SK-N-SH (cell line): ENCODE data around the gene BNIP3. TPM values are rescaled to one million over a fixed set of nuclear protein-coding genes. Genes with fewer than 3 reads are reported as not detected.

Source experiments
- CTCF ChIA-PET: fragments of 300-600, 350-600 bp; formaldehyde crosslinking; extraction: SDS; loops from one replicate; lab custom pipeline; 2021; lab: Yijun Ruan, JAX
- POLR2A ChIA-PET: fragments of 350-600 bp; sonication (Branson Sonifier 250); formaldehyde crosslinking; extraction: SDS; loops from one replicate; lab custom pipeline; 2020; ENCODE audit warnings: antibody characterized with exemption, inconsistent platforms; lab: Yijun Ruan, JAX
- DNase-seq: peaks from one replicate; pipeline ENCODE4 v3.0.0; 2012
- H2AFZ ChIP-seq: fragments of 200-600 bp; sonication (generic); 2 replicates; pipeline ENCODE4 v1.8.1; 2016; ENCODE audit warnings: antibody characterized with exemption, mild to moderate bottlenecking, low read depth
- H3F3A ChIP-seq: fragments of 200-600 bp; sonication (generic); replicated peaks from 2 replicates; pipeline ENCODE3; 2016; ENCODE audit warnings: antibody characterized with exemption, mild to moderate bottlenecking; ENCODE audit not compliant: insufficient read depth
- H3K27ac ChIP-seq, 2 experiments: fragments of 200-500 bp in 1 of 2; fragments of 200-600 bp in 1 of 2; sonication (Bioruptor generic) in 1 of 2; sonication (generic), shearing (Covaris generic) in 1 of 2; 2 replicates each; pipeline versions ENCODE4 v1.5.1 to v1.6.1; 2014 to 2016; ENCODE audit warnings: low read depth in 2 of 2, inconsistent platforms in 1 of 2, low read length in 1 of 2, mild to moderate bottlenecking in 1 of 2, mixed read lengths in 1 of 2
- H3K27me3 ChIP-seq: fragments of 200-600 bp; sonication (generic), shearing (Covaris generic); 2 replicates; pipeline ENCODE4 v1.6.1; 2016; ENCODE audit warnings: mixed run types; ENCODE audit not compliant: insufficient read depth
- H3K36me3 ChIP-seq, 2 experiments: fragments of 200-500 bp in 1 of 2; fragments of 200-600 bp in 1 of 2; sonication (Bioruptor generic) in 1 of 2; sonication (generic) in 1 of 2; replicated peaks in 1 of 2; 2 replicates each; pipeline versions ENCODE3 to v1.5.1; 2014 to 2016; ENCODE audit warnings: low read length in 1 of 2, mild to moderate bottlenecking in 1 of 2; ENCODE audit not compliant: insufficient read depth in 2 of 2, control insufficient read depth in 1 of 2
- H3K4me1 ChIP-seq, 2 experiments: fragments of 200-500 bp in 1 of 2; fragments of 200-600 bp in 1 of 2; sonication (Bioruptor generic) in 1 of 2; sonication (generic), shearing (Covaris generic) in 1 of 2; 2 replicates each; pipeline versions ENCODE4 v1.5.1 to v1.6.1; 2014 to 2016; ENCODE audit warnings: low read depth in 1 of 2, low read length in 1 of 2, mixed run types in 1 of 2; ENCODE audit not compliant: insufficient read depth in 2 of 2, control insufficient read depth in 1 of 2
- H3K4me2 ChIP-seq: fragments of 200-600 bp; sonication (generic), shearing (Covaris generic); 2 replicates; pipeline ENCODE4 v1.6.1; 2017; ENCODE audit warnings: mixed run types
- H3K4me3 ChIP-seq, 2 experiments: fragments of 200-500 bp in 1 of 2; fragments of 200-600 bp in 1 of 2; sonication (Bioruptor generic) in 1 of 2; sonication (generic), shearing (Covaris generic) in 1 of 2; 2 replicates each; pipeline versions ENCODE4 v1.5.1 to v1.8.1; 2014 to 2016; ENCODE audit warnings: low read depth in 2 of 2, inconsistent platforms in 1 of 2, low read length in 1 of 2, mild to moderate bottlenecking in 1 of 2, mixed read lengths in 1 of 2, moderate library complexity in 1 of 2
- H3K79me2 ChIP-seq: fragments of 200-600 bp; sonication (generic); 2 replicates; pipeline ENCODE4 v1.8.1; 2017; ENCODE audit warnings: mild to moderate bottlenecking; ENCODE audit not compliant: insufficient read depth
- H3K9ac ChIP-seq: fragments of 200-600 bp; sonication (generic); 2 replicates; pipeline ENCODE4 v1.6.1; 2017; ENCODE audit warnings: mixed run types
- H3K9me2 ChIP-seq: fragments of 200-600 bp; sonication (generic); 2 replicates; pipeline ENCODE4 v1.6.1; 2017; ENCODE audit warnings: mixed run types
- H3K9me3 ChIP-seq: fragments of 200-600 bp; sonication (generic); 2 replicates; pipeline ENCODE4 v1.6.1; 2017; ENCODE audit warnings: mixed run types, mild to moderate bottlenecking, moderate library complexity
- H4K20me1 ChIP-seq: fragments of 200-600 bp; sonication (generic); 2 replicates; pipeline ENCODE4 v1.6.1; 2017; ENCODE audit warnings: mild to moderate bottlenecking, mixed run types; ENCODE audit not compliant: insufficient read depth
- CHD2 ChIP-seq: fragments of 150-350 bp; IDR thresholded peaks from 2 replicates; pipeline ENCODE4 v1.6.1; 2018; ENCODE audit warnings: low read length; ENCODE audit not compliant: partially characterized antibody
- CTCF ChIP-seq: fragments of 200-600 bp; sonication (generic); IDR thresholded peaks from 2 replicates; pipeline ENCODE4 v1.6.1; 2017; ENCODE audit warnings: antibody characterized with exemption, mild to moderate bottlenecking, moderate library complexity
- EP300 ChIP-seq, 2 experiments: IDR thresholded peaks; 2 replicates each; pipeline versions ENCODE4 v1.4.0 to v1.6.1; 2012; ENCODE audit warnings: borderline replicate concordance in 1 of 2, low read depth in 1 of 2, low read length in 1 of 2
- FOSL2 ChIP-seq: IDR thresholded peaks from 2 replicates; pipeline ENCODE4 v1.4.0; 2012; ENCODE audit warnings: low read depth, mild to moderate bottlenecking, moderate library complexity, borderline replicate concordance
- JUND ChIP-seq: IDR thresholded peaks from 2 replicates; pipeline ENCODE4 v1.4.0; 2012
- MAX ChIP-seq: IDR thresholded peaks from 2 replicates; pipeline ENCODE4 v1.4.0; 2012; ENCODE audit warnings: low read depth
- NFIC ChIP-seq: IDR thresholded peaks from 2 replicates; pipeline ENCODE4 v1.4.0; 2012; ENCODE audit warnings: borderline replicate concordance
- PBX3 ChIP-seq: IDR thresholded peaks from 2 replicates; pipeline ENCODE4; 2012
- RAD21 ChIP-seq: IDR thresholded peaks from 2 replicates; pipeline ENCODE4 v1.6.1; 2012; ENCODE audit warnings: mild to moderate bottlenecking, low read length
- RXRA ChIP-seq: IDR thresholded peaks from 2 replicates; pipeline ENCODE4 v1.4.0; 2012; ENCODE audit warnings: low read depth, mild to moderate bottlenecking, borderline replicate concordance
- SMC3 ChIP-seq: IDR thresholded peaks from 2 replicates; pipeline ENCODE4 v1.6.1; 2012; ENCODE audit warnings: low read depth, low read length, improper control_type of control experiment
- TCF12 ChIP-seq: IDR thresholded peaks from 2 replicates; pipeline ENCODE4 v1.4.0; 2012
- TEAD4 ChIP-seq: IDR thresholded peaks from 2 replicates; pipeline ENCODE4 v1.4.0; 2012; ENCODE audit warnings: mild to moderate bottlenecking, borderline replicate concordance; ENCODE audit not compliant: insufficient read depth
- USF2 ChIP-seq: fragments of 150-350 bp; IDR thresholded peaks from 2 replicates; pipeline ENCODE4 v1.6.1; 2017; ENCODE audit warnings: antibody characterized with exemption, low read length, low read depth, borderline replicate concordance
- WGBS: methylation state at CpG from one replicate; pipeline ENCODE4 v1.1.6; 2017; ENCODE audit warnings: low lambda C conversion rate; 5-methylcytosine and 5-hydroxymethylcytosine counted together
- polyA plus RNA-seq, 3 experiments: library from polyadenylated mRNA; depleted of rRNA; stranded (reverse); fragments of >200 nt; gene quantifications; 2 replicates each; pipeline ENCODE4 v1.2.3, GENCODE V29; 2012

BNIP3 gene
- polyA plus RNA-seq, 1 of the 3 experiments (the other 2 are of a cell fraction) = 40.3 TPM

- Histone ChIP-seq H3K9me3 (no peaks in the 10 kb centered on the region), H3K36me3 (peaks cover 34 to 58% of the 10 kb centered on the region in 2 experiments), H3F3A (peaks cover 24% of the 10 kb centered on the region)
- 58% methylated on average over 12 of the region's 14 CpGs for WGBS
- CTCF ChIA-PET = interaction anchor here (1.2 kb wide), 1 partner anchor 77 kb away, joined by 4 read pairs; no protein-coding TSS in a partner anchor
- TF ChIP-seq EP300 (IDR thresholded peaks at IDR 0.05; ENCODE audit: borderline replicate concordance in 1 of 2, low read depth in 1 of 2, low read length in 1 of 2) = 0 out of 4 replicates have a peak, but pooled peaks of 1 of the 2 experiments have one; percentile 8
- TF ChIP-seq TCF12 = peak; percentile 38; the same call in 1 of the 2 replicates
- TF ChIP-seq USF2 = no peak
- no peak for TF ChIP-seq RXRA
- TF ChIP-seq MAX = no peak
- TF ChIP-seq SMC3 = no peak
- peak; percentile 26; the same call in 1 of the 2 replicates for TF ChIP-seq FOSL2
- TF ChIP-seq NFIC = 0 out of 2 replicates have a peak, but pooled peaks have one; percentile 20
- no peak for TF ChIP-seq CTCF
- TF ChIP-seq PBX3 = peak; percentile 77
- TF ChIP-seq RAD21 = no peak
- peak; percentile 42; the same call in 1 of the 2 replicates for TF ChIP-seq JUND
- TF ChIP-seq CHD2 = no peak
- no peak for TF ChIP-seq TEAD4
- TF ChIP-seq, all 33 proteins: peak for 6
- DNase-seq = no peak
- Histone ChIP-seq H3K9me2 (no peaks in the 10 kb centered on the region), H3K4me1 (peaks cover 0 to 30% of the 10 kb centered on the region in 2 experiments; a peak in 3 of 4 replicates), H3K79me2 (no peaks in the 10 kb centered on the region; the same call in 1 of the 2 replicates), H3K4me3 (no peak overlapping the region), H3K9ac (no peak overlapping the region), H3K27ac (peak overlapping the region; percentile 31 to 55), H3K27me3 (no peaks in the 10 kb centered on the region), H2AFZ (no peak overlapping the region), H3K4me2 (0 out of 2 replicates have a peak overlapping the region, but pooled peaks have one; percentile 36), H4K20me1 (no peaks in the 10 kb centered on the region)
- POLR2A ChIA-PET = interaction anchor here (0.6 kb wide), 1 partner anchor 782 kb away, joined by 3 read pairs; no protein-coding TSS in a partner anchor
These were observed 35.4 kb downstream of the BNIP3 start for GRCh38 chr10:131946321-131946751.
